HG03060 (cell line): ENCODE results near the gene IGSF23.
"Not testable (repeated sequence)": the region's sequence is repeated elsewhere in the genome, so short reads cannot be mapped to it uniquely, and the experiment has no call there.

ENCODE experiments used
- ATAC-seq: cut with Tn5 transposase; IDR thresholded peaks from one replicate; pipeline ENCODE4 v1.9.1; 2021; ENCODE audit warnings: low read depth, moderate number of reproducible peaks; ENCODE audit not compliant: unreplicated experiment

IGSF23 gene

GRCh38 chr19:44661205-44661604, 47.8 kb downstream of the IGSF23 start:
- no peak for ATAC-seq

- ATAC-seq, result no peak
These were observed 48.5 kb downstream of the IGSF23 start for GRCh38 chr19:44661904-44662303.

- no peak for ATAC-seq
These were observed 49.5 kb downstream of the IGSF23 start for GRCh38 chr19:44662691-44663385.

GRCh38 chr19:44663996-44664395, 50.6 kb downstream of the IGSF23 start:
- no peak for ATAC-seq

GRCh38 chr19:44664976-44665375, 51.6 kb downstream of the IGSF23 start:
- ATAC-seq, result no peak

- ATAC-seq, result no peak
These were observed 53.6 kb downstream of the IGSF23 start for GRCh38 chr19:44666852-44667556.

GRCh38 chr19:44668985-44669764, 55.8 kb downstream of the IGSF23 start:
- no peak for ATAC-seq

- not testable (repeated sequence) for ATAC-seq
These were observed 56.7 kb downstream of the IGSF23 start for GRCh38 chr19:44670027-44670426.

- ATAC-seq, result no peak
These were observed 58.0 kb downstream of the IGSF23 start, which contains the start of gene CEACAM19 for GRCh38 chr19:44671400-44671799. Gene CEACAM19 (plus strand): TSS chr19:44671482. CDS start chr19:44671932, 450 bp downstream.

- ATAC-seq, result no peak
These were observed 58.9 kb downstream of the IGSF23 start for GRCh38 chr19:44672226-44672625.

GRCh38 chr19:44673510-44673909, 60.1 kb downstream of the IGSF23 start:
- no peak for ATAC-seq

- ATAC-seq, result no peak
These were observed 62.2 kb downstream of the IGSF23 start for GRCh38 chr19:44675521-44675920.

- no peak for ATAC-seq
These were observed 63.9 kb downstream of the IGSF23 start for GRCh38 chr19:44677019-44677811.

- no peak for ATAC-seq
These were observed 67.2 kb downstream of the IGSF23 start for GRCh38 chr19:44680536-44680935.

- no peak for ATAC-seq
These were observed 68.8 kb downstream of the IGSF23 start for GRCh38 chr19:44681992-44682790.

- ATAC-seq, result no peak
These were observed 69.4 kb downstream of the IGSF23 start for GRCh38 chr19:44682807-44683206.

GRCh38 chr19:44683434-44684210, 70.3 kb downstream of the IGSF23 start:
- ATAC-seq, result no peak

- not testable (repeated sequence) for ATAC-seq
These were observed 71.0 kb downstream of the IGSF23 start for GRCh38 chr19:44684396-44684795.
